Midbrain (tissue), 1 donor: ENCODE data around the gene CDH13.

Experiments used
- DNase-seq: peaks from one replicate; lab custom pipeline; 2025; lab: John Stamatoyannopoulos, UW

CDH13 gene

GRCh38 chr16:82626791-82627261 lies at the start of gene CDH13:
Gene CDH13 (plus strand): TSS chr16:82626969.
- no peak for DNase-seq

- DNase-seq = peak; percentile 76
Measured at GRCh38 chr16:82580298-82580890, 46.4 kb upstream of the CDH13 start.

- DNase-seq = no peak
Measured at GRCh38 chr16:82582975-82583374, 43.8 kb upstream of the CDH13 start.

- DNase-seq = no peak
Measured at GRCh38 chr16:82583422-82583821, 43.3 kb upstream of the CDH13 start.

- no peak for DNase-seq
Measured at GRCh38 chr16:82584553-82585152, 42.1 kb upstream of the CDH13 start.

- no peak for DNase-seq
Measured at GRCh38 chr16:82585675-82586074, 41.1 kb upstream of the CDH13 start.

- no peak for DNase-seq
Measured at GRCh38 chr16:82586130-82586529, 40.6 kb upstream of the CDH13 start.

- no peak for DNase-seq
Measured at GRCh38 chr16:82587289-82587688, 39.5 kb upstream of the CDH13 start.

GRCh38 chr16:82589407-82589806 lies 37.4 kb upstream of the CDH13 start:
- DNase-seq = no peak

- DNase-seq = no peak
Measured at GRCh38 chr16:82594114-82594513, 32.7 kb upstream of the CDH13 start.

GRCh38 chr16:82598771-82599170 lies 28.0 kb upstream of the CDH13 start:
- DNase-seq = no peak

- no peak for DNase-seq
Measured at GRCh38 chr16:82601989-82602640, 24.7 kb upstream of the CDH13 start.

- DNase-seq = peak; percentile 67
Measured at GRCh38 chr16:82603784-82604411, 22.9 kb upstream of the CDH13 start.

- no peak for DNase-seq
Measured at GRCh38 chr16:82605076-82605475, 21.7 kb upstream of the CDH13 start.

GRCh38 chr16:82605863-82606620 lies 20.7 kb upstream of the CDH13 start:
- no peak for DNase-seq

- DNase-seq = no peak
Measured at GRCh38 chr16:82609140-82609539, 17.6 kb upstream of the CDH13 start.

GRCh38 chr16:82612263-82612662 lies 14.5 kb upstream of the CDH13 start:
- no peak for DNase-seq

- DNase-seq = no peak
Measured at GRCh38 chr16:82616356-82616755, 10.4 kb upstream of the CDH13 start.

- DNase-seq = no peak
Measured at GRCh38 chr16:82621781-82622180, 5.0 kb upstream of the CDH13 start.

- no peak for DNase-seq
Measured at GRCh38 chr16:82623241-82623640, 3.5 kb upstream of the CDH13 start.

- no peak for DNase-seq
Measured at GRCh38 chr16:82625066-82625968, 1.5 kb upstream of the CDH13 start.
